GM23338 (cell line): ENCODE measurements around the gene MUC5AC. TPM values are rescaled to one million over a fixed set of nuclear protein-coding genes. Genes with fewer than 3 reads are reported as not detected.

Experiments
- ATAC-seq: fragments of 200-7000 bp; cut with Tn5 transposase; 3 replicates; pipeline ENCODE4 v1.9.1; 2020
- DNase-seq: peaks from one replicate; pipeline ENCODE4 v3.0.0-alpha.2; 2015; ENCODE audit warnings: low spot score
- H2AFZ ChIP-seq: fragments of 200-600 bp; sonication (generic); 2 replicates; pipeline ENCODE4 v1.8.0; 2016; ENCODE audit warnings: antibody characterized with exemption, mild to moderate bottlenecking, moderate library complexity
- H3F3A ChIP-seq: fragments of 200-600 bp; sonication (generic); replicated peaks from 2 replicates; pipeline ENCODE4 v1.8.0; 2017; ENCODE audit warnings: antibody characterized with exemption, mixed run types, low read depth
- H3K27ac ChIP-seq: fragments of 200-600 bp; sonication (generic); 2 replicates; pipeline ENCODE4 v1.6.1; 2016; ENCODE audit warnings: low read depth
- H3K27me3 ChIP-seq: fragments of 200-600 bp; sonication (generic); 2 replicates; pipeline ENCODE4 v1.8.0; 2016; ENCODE audit warnings: mild to moderate bottlenecking, mixed run types, moderate library complexity; ENCODE audit not compliant: insufficient read depth
- H3K36me3 ChIP-seq: fragments of 200-600 bp; sonication (generic); 2 replicates; pipeline ENCODE4 v1.8.0; 2016; ENCODE audit warnings: mild to moderate bottlenecking; ENCODE audit not compliant: insufficient read depth
- H3K4me1 ChIP-seq: fragments of 200-600 bp; sonication (generic); 2 replicates; pipeline ENCODE4 v1.8.0; 2016; ENCODE audit warnings: mild to moderate bottlenecking, moderate library complexity; ENCODE audit not compliant: insufficient read depth
- H3K4me2 ChIP-seq: fragments of 200-600 bp; sonication (generic); 2 replicates; pipeline ENCODE4 v1.7.1; 2017; ENCODE audit warnings: mixed run types
- H3K4me3 ChIP-seq: fragments of 200-600 bp; sonication (generic); 2 replicates; pipeline ENCODE4 v1.6.1; 2016; ENCODE audit warnings: mixed run types
- H3K79me2 ChIP-seq: fragments of 200-600 bp; sonication (generic); replicated peaks from 2 replicates; pipeline ENCODE4 v1.8.0; 2017; ENCODE audit warnings: mild to moderate bottlenecking; ENCODE audit not compliant: insufficient read depth
- H3K9me2 ChIP-seq: fragments of 200-600 bp; sonication (generic); 2 replicates; pipeline ENCODE4 v1.8.0; 2017; ENCODE audit not compliant: insufficient read depth
- H4K20me1 ChIP-seq: fragments of 200-600 bp; sonication (generic); replicated peaks from 2 replicates; pipeline ENCODE4 v1.8.0; 2017; ENCODE audit warnings: mild to moderate bottlenecking; ENCODE audit not compliant: insufficient read depth
- H3K27ac Mint-ChIP-seq: 2 replicates; pipeline ENCODE4 v1.8.0; 2020; ENCODE audit warnings: inconsistent platforms, mild to moderate bottlenecking, moderate library complexity, mixed read lengths
- H3K27me3 Mint-ChIP-seq: 3 replicates; pipeline ENCODE4 v1.8.0; 2022; ENCODE audit warnings: low read depth, mild to moderate bottlenecking, moderate library complexity, mixed read lengths, inconsistent platforms; ENCODE audit not compliant: insufficient read depth, poor library complexity
- H3K36me3 Mint-ChIP-seq: 3 replicates; pipeline ENCODE4 v1.8.0; 2021; ENCODE audit warnings: low read depth, mild to moderate bottlenecking, inconsistent platforms, moderate library complexity, mixed read lengths
- H3K4me1 Mint-ChIP-seq: 3 replicates; pipeline ENCODE4 v1.8.0; 2020; ENCODE audit warnings: mild to moderate bottlenecking, inconsistent platforms, mixed read lengths
- H3K4me3 Mint-ChIP-seq: 3 replicates; pipeline ENCODE4 v1.8.0; 2021; ENCODE audit warnings: moderate library complexity, mild to moderate bottlenecking, inconsistent platforms, mixed read lengths
- H3K9me3 Mint-ChIP-seq: 3 replicates; pipeline ENCODE4 v1.8.0; 2020; ENCODE audit warnings: moderate library complexity, mild to moderate bottlenecking, inconsistent platforms, mixed read lengths
- CREB1 ChIP-seq: fragments of 250-450 bp; sonication (Bioruptor Pico); IDR thresholded peaks from 2 replicates; pipeline ENCODE4 v1.5.0; 2020; ENCODE audit warnings: low read depth, mild to moderate bottlenecking, moderate library complexity
- CTCF ChIP-seq, 2 experiments: fragments of 200-600 bp in 1 of 2; sonication (generic) in 1 of 2; conservative IDR thresholded peaks; 2 replicates each; pipeline versions ENCODE4 v1.5.1 to v1.6.1; 2016 to 2017; ENCODE audit warnings: antibody characterized with exemption in 2 of 2, low read depth in 2 of 2, mild to moderate bottlenecking in 2 of 2, moderate library complexity in 1 of 2
- ETS1 ChIP-seq: IDR thresholded peaks from 2 replicates; pipeline ENCODE4 v1.6.1; 2016; ENCODE audit warnings: antibody characterized with exemption
- EZH2 ChIP-seq: fragments of 200-600 bp; sonication (generic); IDR thresholded peaks from one replicate; pipeline ENCODE4 v1.8.0; 2017; ENCODE audit warnings: antibody characterized with exemption, mild to moderate bottlenecking, low read depth; ENCODE audit not compliant: unreplicated experiment
- EZH2phosphoT487 ChIP-seq: fragments of 200-600 bp; sonication (generic); IDR thresholded peaks from one replicate; pipeline ENCODE4 v1.8.1; 2018; ENCODE audit warnings: antibody characterized with exemption; ENCODE audit not compliant: unreplicated experiment
- JUNB ChIP-seq: IDR thresholded peaks from one replicate; pipeline ENCODE4 v1.6.1; 2016; ENCODE audit warnings: antibody characterized with exemption; ENCODE audit not compliant: unreplicated experiment
- NANOG ChIP-seq: IDR thresholded peaks from 2 replicates; pipeline ENCODE4 v1.6.1; 2016; ENCODE audit warnings: antibody characterized with exemption, borderline replicate concordance
- POLR2AphosphoS5 ChIP-seq: IDR thresholded peaks from 2 replicates; pipeline ENCODE4 v1.6.1; 2016; ENCODE audit warnings: antibody characterized with exemption, low read depth
- REST ChIP-seq: IDR thresholded peaks from one replicate; pipeline ENCODE4 v1.6.1; 2018; ENCODE audit warnings: antibody characterized with exemption; ENCODE audit not compliant: unreplicated experiment
- STAT1 ChIP-seq: IDR thresholded peaks from one replicate; pipeline ENCODE4 v1.6.1; 2016; ENCODE audit warnings: antibody characterized with exemption; ENCODE audit not compliant: unreplicated experiment
- ZNF114 ChIP-seq: fragments of 250-450 bp; sonication (Bioruptor Pico); IDR thresholded peaks from 2 replicates; pipeline ENCODE4 v1.5.0; 2020; ENCODE audit warnings: mild to moderate bottlenecking, moderate library complexity
- ZNF331 ChIP-seq: fragments of 250-450 bp; sonication (Bioruptor Pico); IDR thresholded peaks from 2 replicates; pipeline ENCODE4 v1.5.0; 2020; ENCODE audit warnings: low read depth, mild to moderate bottlenecking, moderate library complexity
- ZNF462 ChIP-seq: fragments of 250-450 bp; sonication (Bioruptor Pico); IDR thresholded peaks from 2 replicates; pipeline ENCODE4 v1.5.0; 2020; ENCODE audit warnings: mild to moderate bottlenecking, moderate library complexity
- polyA plus RNA-seq: library from polyadenylated mRNA; unstranded; fragments of >200 nt; fragmentation: Nextera tagmentation; extraction: Ambion mirVana; gene quantifications from 2 replicates; pipeline ENCODE4 v1.2.1, GENCODE V29; 2016
- total RNA-seq: library from RNA; depleted of rRNA; stranded (reverse); fragments of >200 nt; shearing (Covaris generic); gene quantifications from 2 replicates; pipeline ENCODE4 v1.2.3, GENCODE V29; 2014

Gene MUC5AC
- total and polyA plus RNA-seq, 2 experiments from 2014 or later: not detected

- no peak overlapping the region for H3K4me3 ChIP-seq
- H3K4me1 Mint-ChIP-seq: peaks cover 3% of the 10 kb centered on the region
- H3K36me3 ChIP-seq: no peaks in the 10 kb centered on the region
- no peak overlapping the region for H2AFZ ChIP-seq
- ATAC-seq (no peak), DNase-seq (peak; percentile 1)
- H3K4me2 ChIP-seq: no peak overlapping the region
- no peak for TF ChIP-seq NANOG
- no peak for TF ChIP-seq CREB1
- no peak for TF ChIP-seq REST
- no peak for TF ChIP-seq ZNF114 (CRISPR knock-in tag)
- TF ChIP-seq EZH2: no peak
- TF ChIP-seq JUNB: no peak
- no peak for TF ChIP-seq ZNF331 (CRISPR knock-in tag)
- no peak for TF ChIP-seq STAT1
- TF ChIP-seq POLR2AphosphoS5: no peak
- no peak for TF ChIP-seq EZH2phosphoT487
- TF ChIP-seq ZNF462 (CRISPR knock-in tag): no peak
- TF ChIP-seq ETS1: no peak
- no peak for TF ChIP-seq CTCF (conservative IDR thresholded peaks at IDR 0.05; ENCODE audit: low read depth in 2 of 2)
- H3K4me3 Mint-ChIP-seq: no peak overlapping the region
- no peaks in the 10 kb centered on the region for H4K20me1 ChIP-seq
- no peaks in the 10 kb centered on the region for H3K27me3 ChIP-seq
- H3K36me3 Mint-ChIP-seq: no peaks in the 10 kb centered on the region
- no peak overlapping the region for H3K27ac Mint-ChIP-seq
- no peaks in the 10 kb centered on the region for H3K4me1 ChIP-seq
- no peaks in the 10 kb centered on the region for H3K9me2 ChIP-seq
- no peak overlapping the region for H3K27ac ChIP-seq
- no peaks in the 10 kb centered on the region for H3K9me3 Mint-ChIP-seq
- H3K27me3 Mint-ChIP-seq: peaks cover 4% of the 10 kb centered on the region
- no peaks in the 10 kb centered on the region for H3K79me2 ChIP-seq
- H3F3A ChIP-seq: no peaks in the 10 kb centered on the region
These were observed 67.9 kb downstream of the MUC5AC start for GRCh38 chr11:1225386-1226225.
